ENCODE data around the gene NCKAP5L.

Gene NCKAP5L

GRCh38 chr12:49818241-49818895 lies 9.8 kb downstream of the NCKAP5L start:
- Mint-ChIP-seq H3K36me3 (no peaks in the 10 kb centered on the region), H3K4me1 (peaks cover 7% of the 10 kb centered on the region), H3K4me3 (no peak overlapping the region), H3K9me3 (no peaks in the 10 kb centered on the region), H3K27ac (no peak overlapping the region)
- no peak for DNase-seq (ENCODE audit: low spot score in 2 of 2)
- no peak for ATAC-seq

- no peaks in the 10 kb centered on the region for H3K36me3 Mint-ChIP-seq
- no peak for DNase-seq (ENCODE audit: low spot score in 2 of 2)
- no peak for ATAC-seq
- H3K4me1 Mint-ChIP-seq = peaks cover 9% of the 10 kb centered on the region
- H3K4me3 Mint-ChIP-seq = no peak overlapping the region
- no peaks in the 10 kb centered on the region for H3K9me3 Mint-ChIP-seq
- H3K27ac Mint-ChIP-seq = no peak overlapping the region
Observed at GRCh38 chr12:49813131-49813530, 15.1 kb downstream of the NCKAP5L start.

DNA sequence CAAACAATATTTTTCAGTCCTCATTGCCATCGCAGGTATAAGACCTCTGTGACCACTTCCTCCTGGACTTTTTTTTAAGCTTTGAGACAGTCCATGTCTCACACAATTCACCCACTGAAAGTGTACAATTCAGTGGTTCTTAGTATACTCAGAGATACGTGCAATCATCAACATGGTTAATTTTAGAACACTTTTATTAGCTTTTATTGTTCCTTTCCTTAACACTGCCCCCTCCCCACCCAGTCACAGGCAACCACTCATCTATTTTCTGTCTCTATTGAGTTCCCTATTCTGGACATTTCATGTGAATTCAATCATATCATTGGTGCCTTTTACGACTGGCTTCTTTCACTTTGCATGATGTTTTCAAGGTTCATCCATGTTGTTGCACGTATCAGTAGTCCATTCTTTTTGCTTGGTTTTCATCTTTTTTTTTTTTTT lies 16.2 kb downstream of the NCKAP5L start:
- Mint-ChIP-seq H3K4me3 (no peak overlapping the region), H3K4me1 (peaks cover 9% of the 10 kb centered on the region), H3K9me3 (no peaks in the 10 kb centered on the region), H3K36me3 (no peaks in the 10 kb centered on the region), H3K27ac (peak overlapping the region; percentile 17)
- ATAC-seq = no peak
- no peak for DNase-seq (ENCODE audit: low spot score in 2 of 2)

GRCh38 chr12:49811136-49811535 lies 17.1 kb downstream of the NCKAP5L start:
- no peak for ATAC-seq
- Mint-ChIP-seq H3K36me3 (no peaks in the 10 kb centered on the region), H3K9me3 (no peaks in the 10 kb centered on the region), H3K4me1 (peaks cover 9% of the 10 kb centered on the region), H3K4me3 (no peak overlapping the region), H3K27ac (no peak overlapping the region)
- DNase-seq (ENCODE audit: low spot score in 2 of 2) = no peak

DNA sequence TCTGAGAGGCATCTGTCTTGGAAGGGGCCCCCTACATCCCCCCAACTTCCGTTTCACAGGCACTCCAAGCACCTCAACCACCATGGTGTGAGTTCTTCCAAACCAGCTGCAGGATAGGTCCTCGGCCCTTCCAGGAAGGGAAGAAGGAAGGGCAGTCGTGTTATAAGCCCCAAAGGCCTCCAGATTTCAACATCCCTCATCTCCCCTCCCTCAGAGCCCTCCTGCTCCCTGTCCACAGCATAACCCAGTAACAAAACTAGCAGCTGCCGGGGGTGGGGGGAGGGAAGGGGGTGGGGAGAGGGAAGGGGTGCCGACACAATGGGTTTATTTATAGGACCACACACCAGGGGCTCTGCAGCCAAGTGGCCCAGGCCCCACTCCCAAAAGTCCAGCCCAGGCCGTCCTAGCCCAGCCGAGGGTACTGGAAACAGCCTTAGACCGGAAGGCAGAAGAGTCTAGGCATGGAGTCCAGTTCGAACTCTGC lies 18.3 kb downstream of the NCKAP5L start:
- Mint-ChIP-seq H3K4me1 (peaks cover 9% of the 10 kb centered on the region), H3K27ac (peak overlapping the region; percentile 29)
- DNase-seq (ENCODE audit: low spot score in 2 of 2) = no peak

DNA sequence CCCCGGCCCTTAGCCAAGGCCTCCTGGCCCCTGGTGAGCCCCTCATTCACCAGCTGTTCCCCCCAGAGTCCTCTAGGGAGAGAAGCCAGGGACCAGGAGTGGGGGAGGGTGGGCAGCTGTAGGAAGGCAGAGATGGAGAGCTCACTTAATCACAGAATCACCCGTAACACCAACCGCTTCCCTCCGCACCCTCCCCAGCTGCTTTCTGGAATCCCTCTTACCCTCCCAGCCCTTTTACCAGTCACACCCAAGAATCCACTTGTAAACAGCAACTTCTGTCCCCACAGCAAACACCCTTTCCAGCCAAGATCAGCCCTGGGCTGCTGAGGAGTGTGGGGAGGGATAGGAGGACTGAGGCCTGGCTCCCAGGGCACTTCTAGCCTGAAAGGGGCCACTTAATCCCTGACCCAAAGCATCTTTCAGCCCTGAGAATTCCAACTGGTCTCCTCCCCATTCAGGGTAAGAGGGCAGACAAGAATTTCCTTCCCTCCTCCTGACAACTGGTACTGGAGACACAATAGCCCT lies 18.8 kb downstream of the NCKAP5L start:
- Mint-ChIP-seq H3K4me3 (no peak overlapping the region), H3K36me3 (no peaks in the 10 kb centered on the region), H3K4me1 (peaks cover 9% of the 10 kb centered on the region), H3K27ac (peak overlapping the region; percentile 29), H3K9me3 (no peaks in the 10 kb centered on the region)
- DNase-seq (ENCODE audit: low spot score in 2 of 2) (no peak), ATAC-seq (no peak)

More for the DNA sequence above, 18.3 kb downstream of the NCKAP5L start:
- no peaks in the 10 kb centered on the region for H3K36me3 Mint-ChIP-seq
- no peak for ATAC-seq
- no peak overlapping the region for H3K4me3 Mint-ChIP-seq
- H3K9me3 Mint-ChIP-seq = no peaks in the 10 kb centered on the region

GRCh38 chr12:49808686-49809380 lies 19.4 kb downstream of the NCKAP5L start:
- Mint-ChIP-seq H3K27ac (no peak overlapping the region), H3K9me3 (no peaks in the 10 kb centered on the region), H3K36me3 (no peaks in the 10 kb centered on the region), H3K4me1 (peaks cover 9% of the 10 kb centered on the region), H3K4me3 (no peak overlapping the region)
- ATAC-seq = no peak
- no peak for DNase-seq (ENCODE audit: low spot score in 2 of 2)

DNA sequence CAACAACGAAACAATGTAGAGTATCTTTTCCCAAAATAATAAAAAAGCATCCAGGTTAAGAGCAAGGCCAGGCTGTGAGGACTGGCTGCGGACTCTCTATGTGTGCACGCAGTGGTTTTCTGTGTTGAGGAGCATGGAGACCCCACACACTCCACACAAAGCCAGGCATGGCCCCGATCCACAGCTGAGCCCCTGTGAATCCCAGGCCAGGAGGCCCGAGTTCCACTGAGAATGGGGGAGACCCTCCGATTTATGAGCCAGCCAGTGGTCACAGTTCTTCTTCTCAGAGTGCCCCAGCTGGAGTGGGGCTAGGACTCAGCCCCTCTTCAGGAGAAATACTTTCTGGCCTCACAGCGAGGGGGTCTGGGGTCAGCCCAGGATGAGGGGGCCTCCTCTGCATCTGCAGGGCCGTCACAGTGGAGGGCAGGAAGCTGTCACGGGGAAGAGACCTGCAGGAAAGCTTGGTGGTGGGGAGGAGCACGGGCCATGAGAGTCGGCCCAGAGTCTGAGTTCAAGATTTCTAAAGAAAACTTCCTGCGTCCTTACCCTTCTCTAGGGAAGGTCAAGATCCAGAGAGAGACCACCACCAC lies 20.1 kb downstream of the NCKAP5L start:
- H3K9me3 Mint-ChIP-seq = no peaks in the 10 kb centered on the region
- H3K4me1 Mint-ChIP-seq = peaks cover 9% of the 10 kb centered on the region
- ATAC-seq = no peak
- H3K27ac Mint-ChIP-seq = no peak overlapping the region
- H3K36me3 Mint-ChIP-seq = no peaks in the 10 kb centered on the region
- H3K4me3 Mint-ChIP-seq = no peak overlapping the region
- DNase-seq (ENCODE audit: low spot score in 2 of 2) = no peak

DNA sequence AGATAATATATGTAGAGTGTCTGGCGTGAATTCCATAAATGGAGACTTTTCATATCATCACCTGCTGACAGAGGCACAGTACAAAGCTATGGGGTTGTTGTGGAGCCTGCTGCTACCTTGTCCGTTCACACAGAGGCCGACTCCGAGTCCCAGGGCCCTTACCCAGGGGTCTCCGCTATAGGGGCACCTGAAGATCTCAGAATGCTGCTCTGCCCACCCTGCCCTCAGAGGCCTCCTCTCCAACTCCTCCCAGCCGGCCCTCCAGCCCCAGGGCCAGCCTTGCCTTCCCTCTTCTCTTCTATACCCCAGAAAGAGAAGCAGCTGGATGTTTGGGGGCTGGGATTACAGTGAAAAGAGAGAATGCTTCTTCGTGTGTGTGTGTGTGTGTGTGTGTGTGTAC lies 21.3 kb downstream of the NCKAP5L start:
- no peak overlapping the region for H3K4me3 Mint-ChIP-seq
- H3K4me1 Mint-ChIP-seq = peaks cover 4% of the 10 kb centered on the region
- H3K9me3 Mint-ChIP-seq = no peaks in the 10 kb centered on the region
- no peak overlapping the region for H3K27ac Mint-ChIP-seq
- H3K36me3 Mint-ChIP-seq = no peaks in the 10 kb centered on the region
- no peak for DNase-seq (ENCODE audit: low spot score in 2 of 2)
- no peak for ATAC-seq

DNA sequence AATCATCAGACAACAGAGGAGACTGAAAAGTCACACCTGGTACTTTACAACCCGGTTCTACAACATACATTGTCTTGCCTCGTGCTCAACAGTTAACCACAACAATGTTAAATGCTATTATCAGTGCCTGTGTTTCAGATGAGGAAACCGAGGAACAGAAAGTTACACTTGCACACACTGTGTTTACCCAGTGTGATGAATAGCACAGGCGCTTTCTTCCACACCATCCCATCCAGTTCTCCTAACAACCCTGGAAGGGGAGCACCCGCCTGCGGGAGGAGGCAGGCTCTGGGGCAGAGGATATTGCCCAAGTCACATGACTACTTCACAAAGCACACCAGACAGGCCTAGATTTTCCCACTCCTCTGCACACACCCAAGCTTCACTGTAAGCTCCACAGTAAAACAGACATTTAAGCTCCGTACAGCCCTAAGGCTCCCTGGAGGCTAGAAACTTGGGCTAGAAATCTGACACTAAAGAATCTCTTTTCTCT lies 21.8 kb downstream of the NCKAP5L start:
- Mint-ChIP-seq H3K4me3 (no peak overlapping the region), H3K27ac (no peak overlapping the region), H3K9me3 (no peaks in the 10 kb centered on the region), H3K36me3 (no peaks in the 10 kb centered on the region), H3K4me1 (no peaks in the 10 kb centered on the region)
- ATAC-seq = no peak
- DNase-seq (ENCODE audit: low spot score in 2 of 2) = no peak

DNA sequence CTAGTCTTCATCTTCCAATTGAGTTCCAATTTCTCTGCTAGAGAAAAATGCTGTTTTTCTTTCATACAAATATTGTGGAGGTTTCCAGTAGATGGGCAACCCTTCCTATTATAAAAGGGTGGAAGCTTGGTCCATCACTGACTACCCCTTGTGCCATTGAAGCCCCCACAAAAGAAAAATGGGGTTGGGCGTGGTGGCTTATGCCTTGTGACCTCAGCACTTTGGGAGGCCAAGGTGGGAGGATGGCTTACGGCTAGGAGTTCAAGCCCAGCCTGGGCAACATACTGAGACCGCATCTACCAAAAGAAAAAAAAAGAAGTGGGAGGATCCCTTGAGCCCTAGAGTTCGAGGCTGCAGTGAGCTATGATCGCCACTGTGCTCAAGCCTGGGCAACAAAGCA lies 22.8 kb downstream of the NCKAP5L start:
- Mint-ChIP-seq H3K9me3 (no peaks in the 10 kb centered on the region), H3K4me3 (no peak overlapping the region), H3K4me1 (no peaks in the 10 kb centered on the region), H3K27ac (no peak overlapping the region), H3K36me3 (no peaks in the 10 kb centered on the region)
- no peak for ATAC-seq
- no peak for DNase-seq (ENCODE audit: low spot score in 2 of 2)

- Mint-ChIP-seq H3K36me3 (no peaks in the 10 kb centered on the region), H3K9me3 (no peaks in the 10 kb centered on the region), H3K27ac (no peak overlapping the region), H3K4me1 (no peaks in the 10 kb centered on the region), H3K4me3 (no peak overlapping the region)
- DNase-seq (ENCODE audit: low spot score in 2 of 2) (no peak), ATAC-seq (no peak)
Observed at GRCh38 chr12:49804821-49805220, 23.4 kb downstream of the NCKAP5L start.

DNA sequence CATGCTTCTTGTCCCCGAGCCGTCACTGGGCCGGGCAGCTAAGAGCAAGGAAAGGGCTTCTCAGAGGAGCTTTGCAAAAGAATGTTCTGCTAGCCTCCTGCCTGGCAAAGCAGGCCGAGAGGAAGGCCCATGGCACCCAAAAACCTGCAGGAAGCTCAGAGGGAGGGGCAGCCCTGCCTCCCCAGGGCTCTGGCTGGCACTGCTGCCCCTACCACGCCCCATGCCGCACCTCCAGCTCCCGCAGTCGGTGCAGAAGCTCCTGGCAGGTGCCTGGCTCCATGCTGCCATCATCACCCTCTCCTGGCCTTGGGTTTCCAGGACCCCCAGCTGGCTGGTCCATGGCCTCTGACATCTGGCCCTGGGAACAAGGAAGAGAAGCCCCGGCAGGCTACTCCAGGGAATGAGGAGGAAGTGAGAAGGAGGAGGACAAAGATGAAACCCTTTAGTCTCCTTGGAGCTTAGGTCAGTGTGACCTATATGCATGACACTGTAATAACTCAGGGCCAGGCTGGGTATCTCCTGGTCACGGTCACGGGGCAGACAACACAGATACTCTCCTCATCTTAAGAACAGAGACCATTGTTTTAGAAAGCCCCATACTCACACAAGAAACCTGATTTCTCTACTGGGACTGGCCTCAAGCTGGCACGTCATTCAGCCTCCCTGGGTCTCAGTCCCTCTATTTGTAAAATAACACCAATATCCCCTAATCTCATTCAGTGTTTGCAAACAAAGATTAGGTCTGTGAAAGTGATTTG lies 24.3 kb downstream of the NCKAP5L start:
- no peaks in the 10 kb centered on the region for H3K36me3 Mint-ChIP-seq
- ATAC-seq (no peak), DNase-seq (ENCODE audit: low spot score in 2 of 2) (no peak)
- H3K9me3 Mint-ChIP-seq = no peaks in the 10 kb centered on the region
- no peak overlapping the region for H3K27ac Mint-ChIP-seq
- no peaks in the 10 kb centered on the region for H3K4me1 Mint-ChIP-seq
- no peak overlapping the region for H3K4me3 Mint-ChIP-seq

DNA sequence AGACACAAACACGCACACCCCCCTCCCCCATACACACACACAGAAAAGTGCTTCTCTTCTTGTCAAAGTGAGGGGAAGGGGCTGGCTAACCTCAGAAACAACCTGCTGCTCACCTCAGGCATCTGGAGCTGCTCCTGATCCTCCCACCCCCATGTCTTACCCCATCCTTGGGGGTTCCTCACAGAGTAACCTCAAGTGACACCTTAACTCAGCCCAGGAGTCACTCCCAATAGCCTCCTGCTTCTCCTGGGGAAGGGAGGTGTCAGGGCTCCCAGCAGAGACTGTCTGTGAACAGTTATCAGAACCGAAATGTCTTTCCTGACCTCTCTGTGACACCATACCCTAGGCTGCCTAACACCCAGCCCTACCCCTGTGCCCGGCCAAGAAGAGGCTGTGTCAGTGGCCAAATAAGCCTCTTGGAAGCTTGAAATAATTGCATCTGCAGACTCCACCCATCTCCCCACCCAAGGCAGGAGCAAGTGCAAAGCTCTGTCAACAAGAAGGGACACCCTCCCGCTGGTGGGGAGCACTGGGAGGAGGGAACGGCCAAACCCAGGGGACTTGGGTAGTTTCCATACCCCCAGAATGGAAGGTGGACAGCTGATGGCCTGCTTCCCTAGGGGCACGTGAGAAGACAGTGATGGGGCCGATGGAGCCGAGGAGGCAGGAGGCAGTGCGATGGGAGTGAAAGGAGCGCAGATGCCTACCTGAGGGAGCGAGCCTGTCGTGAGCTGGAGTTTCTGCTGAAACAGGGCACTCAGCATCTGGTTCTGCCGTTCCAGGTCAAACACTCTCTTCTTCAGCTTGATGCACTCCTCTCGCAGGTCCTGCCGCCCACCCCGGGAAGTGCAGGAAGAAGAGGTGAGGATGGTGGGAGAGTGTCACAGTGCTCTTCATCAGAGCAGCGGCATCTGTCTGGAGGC lies 26.8 kb downstream of the NCKAP5L start:
- DNase-seq (ENCODE audit: low spot score in 2 of 2) = no peak

More for the DNA sequence above, 26.8 kb downstream of the NCKAP5L start:
- no peak for ATAC-seq
- Mint-ChIP-seq H3K27ac (no peak overlapping the region), H3K9me3 (no peaks in the 10 kb centered on the region), H3K4me3 (no peak overlapping the region), H3K36me3 (no peaks in the 10 kb centered on the region), H3K4me1 (no peaks in the 10 kb centered on the region)
